Activated gamma-delta T cell (primary cell): ENCODE results near the gene IMPG1.
"Not testable (repeated sequence)": the region's sequence is repeated elsewhere in the genome, so short reads cannot be mapped to it uniquely, and the experiment has no call there.

Experiments
- DNase-seq: peaks from one replicate; lab custom pipeline; 2025; lab: John Stamatoyannopoulos, UW

The IMPG1 gene

DNA sequence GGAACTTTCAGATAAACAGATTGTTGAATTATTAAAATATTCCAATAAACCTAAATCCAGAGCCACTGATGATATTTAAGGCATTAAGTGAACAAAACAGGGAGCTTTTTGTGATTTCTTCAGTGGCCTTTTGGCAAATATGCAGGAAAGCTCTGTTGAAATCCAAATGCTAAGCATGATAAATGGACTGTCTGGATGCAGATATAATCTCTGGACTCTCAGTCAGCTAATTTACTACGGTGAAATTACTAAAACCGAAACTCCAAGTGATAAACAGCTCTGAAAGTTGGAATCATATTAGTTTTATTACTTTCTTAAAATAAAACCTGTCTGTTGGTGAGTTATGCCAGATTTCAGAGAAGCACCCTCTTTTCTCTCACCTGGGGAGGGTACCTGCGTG is 120.3 kb downstream of the IMPG1 start:
- DNase-seq = no peak

DNA sequence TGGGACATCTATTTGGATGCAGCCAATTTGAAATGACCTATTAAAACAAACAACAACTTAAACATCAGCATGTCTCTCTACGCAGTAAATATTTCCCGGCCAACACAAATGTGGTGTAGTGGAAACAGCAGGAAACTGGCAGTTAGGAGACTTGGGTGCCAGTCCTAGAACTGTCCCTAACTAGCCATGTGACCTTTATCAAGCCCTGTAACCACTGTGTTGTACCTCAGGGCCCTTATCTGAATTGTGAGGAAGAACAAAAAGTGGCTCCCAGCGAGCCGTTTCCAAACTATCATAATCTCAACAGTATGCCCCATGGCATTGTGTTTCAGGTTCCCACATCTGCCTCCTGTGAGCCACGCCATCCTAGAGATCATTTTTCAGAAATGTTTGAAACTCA is 124.5 kb downstream of the IMPG1 start:
- DNase-seq = no peak

- no peak for DNase-seq
Observed at GRCh38 chr6:75946146-75946831, 126.2 kb downstream of the IMPG1 start.

- DNase-seq = no peak
Observed at GRCh38 chr6:75943381-75943780, 129.1 kb downstream of the IMPG1 start.

DNA sequence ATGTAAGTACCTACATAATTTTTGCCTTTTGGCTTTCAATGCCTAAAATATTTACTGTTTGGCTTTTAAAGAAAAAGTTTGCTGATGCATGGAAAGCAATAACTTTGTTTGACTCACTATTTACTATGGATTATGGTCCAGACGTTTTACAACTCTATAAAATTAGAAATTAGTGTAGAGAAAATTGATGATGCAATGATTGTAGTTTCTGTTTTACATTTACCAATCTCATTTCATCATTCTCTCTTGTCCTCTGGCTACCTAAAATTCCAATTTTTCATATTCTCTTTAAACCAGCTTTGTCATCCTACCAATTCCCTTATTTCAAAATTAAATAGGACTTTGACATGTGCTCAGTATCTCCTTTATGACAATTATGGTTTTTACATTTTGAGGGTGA is 131.0 kb downstream of the IMPG1 start:
- no peak for DNase-seq

DNA sequence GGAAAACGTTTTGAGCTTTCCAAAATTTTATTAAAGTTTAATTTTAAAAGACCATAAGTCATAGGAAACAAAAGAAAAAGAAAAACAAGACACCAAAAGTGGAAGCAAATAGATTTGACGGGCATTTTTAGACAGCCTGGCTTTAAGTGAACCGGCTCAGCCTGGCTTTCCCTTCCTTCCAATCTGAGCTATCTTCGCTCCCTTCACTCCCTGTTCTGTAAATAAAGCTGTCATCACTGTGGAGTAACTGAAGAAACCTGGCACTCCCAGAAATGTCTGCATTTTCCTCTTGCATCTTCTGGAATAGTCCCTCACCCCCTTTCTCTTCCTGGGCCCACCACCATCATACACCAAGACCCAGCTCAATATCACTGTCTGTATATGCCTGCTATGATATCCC is 131.9 kb downstream of the IMPG1 start:
- no peak for DNase-seq

DNA sequence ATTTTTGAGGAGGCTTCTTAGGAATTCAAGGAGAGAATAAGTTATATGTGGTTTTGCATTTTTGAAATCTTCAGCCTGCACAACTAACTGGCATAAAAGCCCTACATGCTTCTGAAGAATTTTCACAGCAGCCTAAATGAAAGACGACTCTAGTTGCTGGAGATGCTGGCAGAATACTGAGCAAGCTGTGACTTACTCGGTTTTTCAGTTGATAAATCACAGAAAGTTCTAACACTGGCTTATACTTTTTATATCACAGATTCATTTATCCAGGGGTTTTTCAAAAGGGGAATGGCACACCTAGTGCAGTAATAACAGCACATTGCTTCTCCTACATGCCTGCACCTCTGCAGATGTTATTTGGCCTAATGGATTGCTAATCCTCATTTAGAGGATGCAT is 134.6 kb downstream of the IMPG1 start:
- no peak for DNase-seq

DNA sequence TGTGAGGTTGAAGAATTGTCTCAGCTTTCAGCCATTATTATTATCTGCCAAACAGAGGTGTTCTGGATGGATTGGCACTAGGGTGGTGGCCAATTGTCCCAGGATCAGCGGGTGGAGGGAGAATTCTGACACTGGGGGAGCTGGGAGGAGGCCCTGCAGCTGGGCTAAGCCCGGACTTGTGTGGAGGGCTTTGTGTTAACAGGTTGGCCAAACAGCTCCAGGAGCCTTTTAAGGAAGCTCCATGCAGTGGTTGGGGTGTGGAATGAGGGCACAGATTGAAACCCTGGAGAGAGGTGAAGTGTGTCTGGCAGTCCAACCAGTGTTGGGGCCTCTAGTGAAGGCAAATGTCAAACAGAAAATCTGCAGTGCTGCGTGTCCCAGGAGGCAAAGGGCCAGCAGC is 135.8 kb downstream of the IMPG1 start:
- no peak for DNase-seq

DNA sequence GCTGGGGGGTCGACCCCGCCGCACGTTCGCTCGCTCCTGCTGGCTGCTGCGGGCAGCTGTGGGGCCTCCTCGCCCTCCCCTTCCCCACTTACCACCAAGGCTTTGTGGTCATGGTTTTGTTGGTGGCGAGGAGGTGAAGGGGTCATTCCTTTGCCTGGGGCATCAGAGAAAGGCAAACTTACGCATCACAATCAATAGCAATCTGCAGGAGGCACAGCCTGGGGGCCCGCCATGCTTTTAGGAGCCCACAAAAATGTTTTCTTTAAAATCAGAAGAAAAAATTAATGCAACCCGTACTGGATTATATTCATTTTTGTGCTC is 137.0 kb downstream of the IMPG1 start:
- no peak for DNase-seq

GRCh38 chr6:75934643-75935472 is 137.6 kb downstream of the IMPG1 start:
- no peak for DNase-seq

GRCh38 chr6:75933387-75933975 is 139.0 kb downstream of the IMPG1 start:
- no peak for DNase-seq

- DNase-seq = no peak
Observed at GRCh38 chr6:75932067-75932466, 140.4 kb downstream of the IMPG1 start.

DNA sequence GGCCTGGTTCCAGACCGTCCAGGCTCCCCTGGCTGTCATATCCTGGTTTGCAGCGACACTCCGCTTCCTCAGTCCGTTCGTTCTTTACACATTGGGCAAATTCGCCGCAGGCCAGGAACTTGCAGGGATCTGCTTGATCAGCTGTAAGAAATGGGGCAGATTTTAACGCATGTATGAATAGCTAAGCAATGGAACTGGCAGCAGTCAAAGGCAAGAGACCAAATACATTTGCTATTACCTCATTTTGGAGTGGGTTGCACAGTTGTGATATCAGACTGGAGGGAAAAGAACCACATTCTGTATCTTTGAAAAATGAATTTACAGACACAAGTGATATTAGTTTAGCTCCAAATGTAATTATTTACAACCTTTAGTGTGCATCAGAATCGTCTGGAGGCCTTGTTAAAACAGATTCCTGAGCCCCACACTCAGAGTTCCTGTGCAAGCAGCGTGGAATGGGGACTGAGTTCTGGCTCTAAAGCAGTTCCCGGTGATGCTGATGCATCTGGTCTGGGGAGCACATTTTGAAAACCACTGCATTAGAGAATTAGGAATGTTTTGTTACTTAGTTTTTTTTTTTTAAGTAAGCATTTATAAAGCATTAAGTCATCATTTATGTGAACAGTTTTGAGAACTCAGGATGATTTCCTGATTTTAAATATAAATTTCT is 141.3 kb downstream of the IMPG1 start:
- no peak for DNase-seq

DNA sequence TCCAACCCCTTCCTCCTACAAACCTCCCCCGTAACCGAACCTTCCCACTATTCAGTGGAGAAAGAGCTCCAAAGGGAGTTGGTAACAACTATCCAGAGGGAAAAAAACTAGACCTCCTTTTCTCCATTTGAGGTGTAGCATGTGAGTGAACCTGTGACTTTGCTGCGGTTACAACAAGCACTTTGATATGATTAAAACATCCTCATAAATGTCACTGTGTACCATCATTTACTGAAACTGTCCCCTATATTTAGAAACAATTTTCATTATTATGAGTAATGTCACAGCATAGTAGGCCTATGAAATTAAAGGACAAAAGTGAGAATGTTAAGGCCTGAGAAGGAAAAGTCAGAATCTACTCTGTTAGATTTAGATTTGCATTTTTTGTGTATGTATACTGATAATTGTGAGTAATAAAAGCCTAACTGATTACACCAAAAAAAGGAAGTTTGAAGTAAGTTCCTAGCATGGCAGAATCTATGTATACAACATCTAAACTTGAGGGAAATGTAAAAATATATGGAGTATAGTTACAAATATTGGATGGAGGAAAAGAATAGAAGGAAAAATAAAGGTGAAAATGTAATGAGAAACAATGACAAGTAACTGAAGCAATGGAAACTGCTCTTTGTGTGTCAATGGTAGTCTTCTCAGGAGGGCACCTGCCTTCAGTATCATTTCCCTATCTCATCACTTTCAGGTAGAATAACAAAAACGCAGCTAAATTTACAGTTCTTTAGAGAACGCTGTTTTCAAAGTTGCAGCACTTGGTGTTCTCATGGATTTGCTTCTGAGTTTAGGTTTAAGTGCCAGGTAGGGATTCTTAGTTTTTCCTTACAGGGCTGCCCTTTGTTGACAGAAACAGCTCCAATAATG is 145.9 kb downstream of the IMPG1 start:
- no peak for DNase-seq

DNA sequence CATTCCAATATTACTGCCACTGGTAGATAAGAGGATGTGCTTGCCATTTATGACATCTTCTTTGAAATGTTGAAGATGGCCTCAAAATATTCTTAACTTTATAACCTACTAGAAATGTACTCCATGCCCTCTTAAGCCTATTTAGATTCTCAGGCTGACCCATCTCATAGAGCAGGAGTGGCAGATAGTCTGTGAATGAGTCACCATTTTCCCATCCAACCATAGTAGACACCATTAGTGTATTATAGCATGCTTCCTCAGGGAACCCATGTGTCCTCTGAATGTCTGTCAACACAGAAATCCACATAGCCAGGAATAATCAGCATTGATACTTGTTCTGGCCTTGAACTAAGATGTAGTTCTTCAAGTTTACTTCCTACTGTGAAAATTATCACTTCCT is 150.2 kb downstream of the IMPG1 start:
- no peak for DNase-seq

- no peak for DNase-seq
Observed at GRCh38 chr6:75913040-75913439, 159.4 kb downstream of the IMPG1 start.

- no peak for DNase-seq
Observed at GRCh38 chr6:75907444-75907843, 165.0 kb downstream of the IMPG1 start.

DNA sequence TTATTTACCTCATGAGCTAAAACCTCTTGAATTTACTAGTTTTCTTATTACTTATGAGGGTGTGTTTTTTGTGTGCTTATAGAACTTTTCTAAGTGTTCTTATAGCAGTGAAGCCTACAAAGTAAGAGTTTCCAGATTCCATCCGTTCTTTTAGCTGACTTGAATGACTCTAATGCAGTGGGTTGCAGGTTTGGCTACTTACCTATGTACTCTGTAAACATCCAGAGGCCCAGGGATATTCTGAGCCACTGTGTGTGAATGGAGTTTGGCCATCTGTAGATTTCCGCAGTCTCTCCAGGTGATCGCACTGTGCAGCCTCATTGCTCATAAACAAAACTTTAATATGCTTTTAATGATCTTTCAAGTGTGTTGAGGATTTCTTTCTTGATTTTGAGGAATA is 165.6 kb downstream of the IMPG1 start:
- DNase-seq = no peak

GRCh38 chr6:75905129-75905528 is 167.3 kb downstream of the IMPG1 start:
- not testable (repeated sequence) for DNase-seq

GRCh38 chr6:75900216-75900615 is 172.2 kb downstream of the IMPG1 start:
- not testable (repeated sequence) for DNase-seq

GRCh38 chr6:75896526-75896925 is 175.9 kb downstream of the IMPG1 start:
- DNase-seq = no peak

GRCh38 chr6:75893776-75894152 is 178.7 kb downstream of the IMPG1 start:
- no peak for DNase-seq
